PC-9 (cell line): ENCODE data around the gene AHRR.
"Not testable (repeated sequence)": the region's sequence is repeated elsewhere in the genome, so short reads cannot be mapped to it uniquely, and the experiment has no call there.

Source experiments
- EZH2 ChIP-seq: fragments of 200-600 bp; sonication (generic); IDR thresholded peaks from 2 replicates; pipeline ENCODE4 v1.8.0; 2017; ENCODE audit warnings: antibody characterized with exemption, low read depth
- TF ChIP-seq, protein P1 (sequence below): fragments of 200-600 bp; sonication (generic); conservative IDR thresholded peaks from 2 replicates; pipeline ENCODE4 v1.6.1; 2017; ENCODE audit warnings: mixed run types, antibody characterized with exemption, mild to moderate bottlenecking, moderate library complexity

DNA sequence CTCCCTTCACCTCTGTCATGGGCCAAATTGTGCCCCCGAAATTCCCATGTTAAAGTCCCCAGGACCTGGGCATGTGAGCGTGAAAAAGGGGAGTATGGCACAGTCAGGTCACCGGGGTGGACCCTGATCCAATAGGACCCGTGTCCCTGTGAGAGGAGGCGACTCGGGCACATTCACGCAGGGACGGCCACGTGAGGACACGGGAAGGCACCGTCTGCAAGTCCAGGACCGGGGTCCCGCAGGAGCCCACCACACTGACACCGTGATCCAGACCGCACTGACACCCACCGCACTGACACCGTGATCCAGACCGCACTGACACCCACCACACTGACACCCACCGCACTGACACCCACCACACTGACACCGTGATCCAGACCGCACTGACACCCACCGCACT is 165.1 kb downstream of the AHRR start:
- TF ChIP-seq, protein P1, sequence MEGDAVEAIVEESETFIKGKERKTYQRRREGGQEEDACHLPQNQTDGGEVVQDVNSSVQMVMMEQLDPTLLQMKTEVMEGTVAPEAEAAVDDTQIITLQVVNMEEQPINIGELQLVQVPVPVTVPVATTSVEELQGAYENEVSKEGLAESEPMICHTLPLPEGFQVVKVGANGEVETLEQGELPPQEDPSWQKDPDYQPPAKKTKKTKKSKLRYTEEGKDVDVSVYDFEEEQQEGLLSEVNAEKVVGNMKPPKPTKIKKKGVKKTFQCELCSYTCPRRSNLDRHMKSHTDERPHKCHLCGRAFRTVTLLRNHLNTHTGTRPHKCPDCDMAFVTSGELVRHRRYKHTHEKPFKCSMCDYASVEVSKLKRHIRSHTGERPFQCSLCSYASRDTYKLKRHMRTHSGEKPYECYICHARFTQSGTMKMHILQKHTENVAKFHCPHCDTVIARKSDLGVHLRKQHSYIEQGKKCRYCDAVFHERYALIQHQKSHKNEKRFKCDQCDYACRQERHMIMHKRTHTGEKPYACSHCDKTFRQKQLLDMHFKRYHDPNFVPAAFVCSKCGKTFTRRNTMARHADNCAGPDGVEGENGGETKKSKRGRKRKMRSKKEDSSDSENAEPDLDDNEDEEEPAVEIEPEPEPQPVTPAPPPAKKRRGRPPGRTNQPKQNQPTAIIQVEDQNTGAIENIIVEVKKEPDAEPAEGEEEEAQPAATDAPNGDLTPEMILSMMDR: not testable (repeated sequence)
- not testable (repeated sequence) for TF ChIP-seq EZH2
